Astrocyte of the cerebellum (primary cell): ENCODE results near the gene DPYSL4.

Source experiments
- DNase-seq: peaks from one replicate; pipeline ENCODE4 v3.0.0-alpha.2; 2011; ENCODE audit warnings: low read depth
- H3K4me3 ChIP-seq: 2 replicates; pipeline ENCODE4 v1.5.1; 2011; ENCODE audit warnings: mild to moderate bottlenecking, low read depth, low read length, moderate library complexity
- in situ Hi-C: cut with HindIII; loops from 2 replicates; pipeline ENCODE4 v1.10.0; 2017; ENCODE audit warnings: low sequenced_read_pairs
- TF ChIP-seq, protein P1 (sequence below): IDR thresholded peaks from 2 replicates; pipeline ENCODE4 v1.5.1; 2012; ENCODE audit warnings: low read length, low read depth, moderate library complexity, mild to moderate bottlenecking; ENCODE audit errors: missing control alignments

DPYSL4 gene

DNA sequence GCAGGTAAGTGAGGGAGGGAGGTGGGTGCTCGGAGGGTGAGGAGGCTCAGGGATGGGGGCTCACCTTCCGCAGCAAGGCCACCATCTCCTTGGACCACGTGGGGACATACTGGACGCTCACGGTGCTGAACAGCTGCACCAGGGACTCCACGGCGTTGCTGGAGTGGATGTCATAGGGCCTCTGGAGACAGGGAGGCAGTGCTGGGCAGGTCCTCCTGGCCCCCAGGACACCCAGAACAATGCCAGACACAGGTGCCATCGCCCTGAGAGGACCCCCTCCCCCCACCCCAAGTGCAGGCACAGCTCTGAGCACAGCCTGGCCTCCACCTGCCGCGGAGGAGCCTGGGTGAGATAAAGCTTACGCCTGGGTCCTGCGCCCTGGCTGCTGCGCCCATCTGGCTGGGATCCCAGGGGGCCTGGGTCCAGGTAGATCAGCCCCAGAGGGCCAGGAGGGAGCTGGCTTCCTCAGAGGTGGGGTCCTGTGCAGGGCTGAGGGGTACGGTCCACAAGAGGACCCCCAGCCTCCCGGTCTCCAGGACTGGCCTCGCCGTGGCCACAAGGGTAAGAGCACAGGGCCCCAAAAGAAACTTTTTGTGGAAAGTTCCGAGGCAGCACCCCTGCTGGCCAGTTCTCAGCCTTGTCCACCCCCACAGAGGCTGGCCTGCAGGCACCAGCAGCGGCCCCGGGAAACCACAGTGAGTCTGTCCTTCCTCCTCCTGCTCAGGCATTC, 37.8 kb downstream of the DPYSL4 start:
- TF ChIP-seq, protein P1, sequence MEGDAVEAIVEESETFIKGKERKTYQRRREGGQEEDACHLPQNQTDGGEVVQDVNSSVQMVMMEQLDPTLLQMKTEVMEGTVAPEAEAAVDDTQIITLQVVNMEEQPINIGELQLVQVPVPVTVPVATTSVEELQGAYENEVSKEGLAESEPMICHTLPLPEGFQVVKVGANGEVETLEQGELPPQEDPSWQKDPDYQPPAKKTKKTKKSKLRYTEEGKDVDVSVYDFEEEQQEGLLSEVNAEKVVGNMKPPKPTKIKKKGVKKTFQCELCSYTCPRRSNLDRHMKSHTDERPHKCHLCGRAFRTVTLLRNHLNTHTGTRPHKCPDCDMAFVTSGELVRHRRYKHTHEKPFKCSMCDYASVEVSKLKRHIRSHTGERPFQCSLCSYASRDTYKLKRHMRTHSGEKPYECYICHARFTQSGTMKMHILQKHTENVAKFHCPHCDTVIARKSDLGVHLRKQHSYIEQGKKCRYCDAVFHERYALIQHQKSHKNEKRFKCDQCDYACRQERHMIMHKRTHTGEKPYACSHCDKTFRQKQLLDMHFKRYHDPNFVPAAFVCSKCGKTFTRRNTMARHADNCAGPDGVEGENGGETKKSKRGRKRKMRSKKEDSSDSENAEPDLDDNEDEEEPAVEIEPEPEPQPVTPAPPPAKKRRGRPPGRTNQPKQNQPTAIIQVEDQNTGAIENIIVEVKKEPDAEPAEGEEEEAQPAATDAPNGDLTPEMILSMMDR, result no peak
- no peak overlapping the region for H3K4me3 ChIP-seq
- DNase-seq, result no peak

DNA sequence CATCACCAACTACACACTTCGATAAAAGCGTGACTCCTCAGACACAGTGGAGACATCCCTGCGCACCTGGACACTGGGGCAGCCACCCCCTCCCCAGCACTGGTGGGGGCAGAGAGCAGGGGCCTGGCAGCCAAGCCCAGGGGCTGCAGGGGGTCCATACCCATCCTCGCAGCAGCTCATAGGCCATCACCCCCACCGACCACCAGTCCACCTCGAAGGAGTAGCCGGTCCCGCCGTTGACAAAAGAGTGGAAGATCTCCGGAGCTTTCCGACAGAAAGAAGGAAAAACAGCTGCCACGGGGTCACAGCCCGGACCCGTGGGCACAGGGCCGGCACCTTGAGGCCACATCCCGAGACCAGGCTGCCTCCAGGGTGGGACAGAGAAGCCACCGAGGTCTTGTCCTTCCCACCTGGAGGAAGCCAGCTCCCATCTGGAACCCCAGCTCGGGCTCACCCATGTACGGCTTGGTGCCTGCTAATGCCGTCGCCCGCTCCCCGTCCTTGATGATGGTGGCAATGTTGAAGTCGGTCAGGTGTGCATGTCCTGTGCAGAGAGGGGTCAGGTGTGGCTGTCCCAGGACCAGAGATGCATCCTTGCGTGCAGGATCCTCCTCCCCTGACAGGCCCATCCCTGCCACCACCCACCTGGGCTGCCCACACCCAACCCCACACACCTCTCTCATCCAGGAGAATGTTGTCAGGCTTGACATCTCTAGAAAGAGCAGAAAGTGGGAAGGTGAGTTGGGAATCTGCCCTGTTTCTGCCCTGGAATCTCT, 38.5 kb downstream of the DPYSL4 start:
- in situ Hi-C loops, result no loop called here
- DNase-seq, result no peak
- no peak overlapping the region for H3K4me3 ChIP-seq
- TF ChIP-seq, protein P1, result no peak

More for the DNA sequence above, 37.8 kb downstream of the DPYSL4 start:
- in situ Hi-C loops, result no loop called here

DNA sequence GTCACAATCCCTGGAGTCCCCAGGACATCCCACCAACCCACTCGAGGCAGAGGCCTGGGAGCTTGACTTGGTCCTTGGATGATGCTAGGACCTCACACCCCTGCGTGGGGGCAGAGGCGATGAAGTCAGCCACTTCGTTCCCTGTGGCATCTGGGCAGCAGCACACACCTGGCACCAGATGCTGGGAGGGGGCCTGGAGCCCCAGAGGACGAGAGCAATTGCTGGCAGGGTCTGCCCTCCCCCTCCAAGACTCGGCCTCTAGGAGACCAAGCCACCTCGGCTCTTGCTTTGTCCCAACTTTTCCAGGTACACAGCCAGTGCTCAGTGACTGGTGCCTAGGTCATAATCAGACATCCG, 39.1 kb downstream of the DPYSL4 start:
- DNase-seq, result no peak
- in situ Hi-C loops, result no loop called here

DNA sequence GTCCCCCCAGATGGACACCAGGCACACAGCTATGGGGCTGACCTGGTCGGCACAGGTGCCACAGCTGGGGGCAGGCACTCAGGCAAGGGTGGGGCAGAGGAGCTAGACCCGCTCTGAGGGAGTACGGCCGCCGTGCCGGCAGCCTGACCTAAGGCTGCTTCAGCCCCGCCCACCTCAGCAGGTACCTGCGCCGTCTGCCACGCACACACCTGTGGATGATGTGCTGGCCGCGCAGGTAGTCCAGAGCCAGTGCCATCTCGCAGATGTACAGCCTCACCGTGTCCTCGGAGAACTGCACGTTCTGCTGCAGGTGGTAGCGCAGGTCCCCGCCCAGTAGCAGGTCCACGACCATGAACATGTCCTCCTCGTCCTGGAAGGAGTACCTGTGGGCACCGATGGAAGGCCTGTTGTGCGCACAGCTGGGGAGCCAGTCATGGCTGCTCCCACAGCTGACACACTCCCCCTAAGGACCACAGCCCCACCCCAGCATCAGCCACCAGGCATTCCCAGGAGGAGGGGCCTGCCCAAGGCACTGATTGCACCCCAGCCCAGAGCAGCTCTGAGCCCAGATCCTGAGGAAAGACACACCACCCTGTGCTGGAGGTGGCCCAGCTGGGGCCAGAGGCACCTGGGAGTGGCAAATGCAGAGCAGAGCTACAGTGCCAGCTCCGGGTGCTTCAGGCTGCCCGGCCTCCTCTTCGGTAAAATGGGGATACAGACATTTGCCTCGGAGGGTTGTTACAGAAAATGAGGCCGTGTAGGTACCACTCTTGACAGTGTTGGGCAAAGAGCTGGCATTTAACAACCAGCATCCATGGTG, 40.0 kb downstream of the DPYSL4 start:
- no peak for DNase-seq
- TF ChIP-seq, protein P1, result no peak
- in situ Hi-C loops, result no loop called here
- H3K4me3 ChIP-seq, result no peak overlapping the region

More for the DNA sequence above, 39.1 kb downstream of the DPYSL4 start:
- TF ChIP-seq, protein P1, result no peak
- H3K4me3 ChIP-seq, result no peak overlapping the region

DNA sequence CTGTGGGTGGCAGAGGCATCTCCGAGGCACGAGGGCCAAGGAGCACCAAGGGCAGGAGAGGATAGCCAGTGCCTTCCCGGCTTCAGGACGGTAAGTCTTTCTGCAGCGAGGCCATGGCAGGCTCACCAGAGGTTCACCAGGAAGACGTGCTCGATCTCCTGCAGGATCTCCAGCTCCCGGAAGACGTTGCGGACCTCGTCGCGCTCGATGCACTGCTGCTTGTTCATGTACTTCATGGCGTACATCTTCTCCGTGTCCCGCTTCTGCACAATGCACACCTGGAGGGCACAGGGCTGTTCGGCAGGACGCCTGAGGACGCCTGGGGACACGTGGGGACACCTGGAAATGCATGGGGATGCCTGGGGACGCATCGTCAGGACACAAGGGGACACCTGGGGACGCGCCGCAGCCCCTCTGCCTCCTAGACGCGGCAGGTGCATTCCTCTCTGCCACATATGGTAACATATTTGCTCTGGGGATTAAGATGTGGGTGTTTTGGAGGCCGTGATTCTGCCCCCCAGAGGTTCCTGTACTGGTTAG, 41.2 kb downstream of the DPYSL4 start:
- no peak overlapping the region for H3K4me3 ChIP-seq
- in situ Hi-C loops, result no loop called here
- no peak for DNase-seq
- TF ChIP-seq, protein P1, result no peak

DNA sequence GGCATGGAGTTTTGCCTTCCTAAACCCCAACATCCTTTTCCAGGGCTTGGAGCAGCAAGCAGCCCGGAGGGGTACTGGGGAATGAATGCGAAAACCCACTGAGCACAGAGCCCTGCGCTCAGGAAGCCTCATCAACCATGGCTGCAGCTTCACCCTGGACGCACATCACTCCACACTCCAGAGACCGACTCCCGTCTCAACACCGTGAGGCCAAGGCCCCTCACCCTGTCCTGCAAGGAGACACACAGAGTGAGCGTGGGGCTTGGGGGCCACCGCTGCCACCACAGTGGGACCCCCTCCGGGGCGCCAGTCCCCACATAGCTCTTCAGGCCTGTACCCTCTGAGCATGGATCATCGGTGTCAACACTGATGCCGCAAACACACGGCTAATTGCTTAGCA, 41.9 kb downstream of the DPYSL4 start:
- no peak overlapping the region for H3K4me3 ChIP-seq
- no peak for DNase-seq
- in situ Hi-C loops, result no loop called here
- TF ChIP-seq, protein P1, result no peak
